ENCODE results near the gene MRGPRF.
A peak's percentile ranks its signal among the peaks of the same experiment; 100 is the strongest.
"Not testable (repeated sequence)": the region's sequence is repeated elsewhere in the genome, so short reads cannot be mapped to it uniquely, and the experiment has no call there.

Gene MRGPRF

GRCh38 chr11:68980776-68981065 is 32.3 kb downstream of the MRGPRF start, which contains the start of gene MRGPRD:
Gene MRGPRD (minus strand): TSS chr11:68980986. CDS start chr11:68980986, 0 bp downstream.
- DNase-seq: no peak

GRCh38 chr11:68979931-68980775 is 32.9 kb downstream of the MRGPRF start:
- no peak for DNase-seq

DNA sequence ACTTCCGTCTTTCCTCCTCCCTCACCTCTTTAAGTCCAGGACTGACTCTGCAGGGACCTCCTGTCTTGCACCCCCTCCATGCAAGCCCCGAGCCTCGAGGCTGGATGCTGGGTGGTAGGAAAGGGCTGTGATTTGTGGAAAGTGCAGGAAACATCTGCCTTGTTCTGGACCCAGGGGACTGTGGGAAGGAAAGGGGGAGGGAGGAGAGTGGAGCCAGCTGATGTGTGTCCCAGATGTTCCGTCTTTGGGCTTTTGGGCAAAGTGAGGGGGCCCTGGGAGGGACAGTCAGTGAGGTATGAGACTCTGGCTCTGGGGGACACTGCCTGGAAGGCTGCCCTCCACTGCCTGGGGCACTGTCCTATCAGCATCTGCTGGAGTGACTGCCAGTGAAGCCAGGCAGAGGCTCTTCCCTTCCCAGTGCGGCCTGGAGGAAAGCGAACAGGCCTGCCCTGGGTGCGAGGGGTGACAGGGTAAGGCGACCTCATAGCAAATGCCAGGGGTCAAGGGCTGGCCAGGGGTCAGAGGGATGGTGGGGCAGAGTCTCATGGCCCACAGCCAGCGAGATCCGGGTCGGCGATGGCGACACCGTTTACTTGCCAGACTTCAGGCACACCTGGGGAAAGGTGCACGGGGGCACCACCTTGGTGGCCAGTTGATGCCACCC is 34.0 kb downstream of the MRGPRF start:
- DNase-seq: no peak

DNA sequence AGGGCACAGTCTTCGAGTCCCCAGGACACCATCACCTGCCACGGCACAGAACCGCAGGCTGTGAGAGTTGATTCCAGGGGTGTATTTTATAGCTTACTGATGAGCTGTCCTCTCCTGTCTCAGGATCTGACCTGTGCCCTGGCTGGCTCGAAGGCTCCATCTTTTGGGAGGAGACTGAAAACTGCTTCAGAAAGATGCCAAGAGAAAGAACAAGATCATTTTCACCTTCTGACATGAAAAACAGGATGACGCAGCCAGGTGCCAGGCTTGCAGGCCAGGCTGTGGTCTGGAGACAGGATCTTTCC is 34.5 kb downstream of the MRGPRF start:
- DNase-seq: no peak

DNA sequence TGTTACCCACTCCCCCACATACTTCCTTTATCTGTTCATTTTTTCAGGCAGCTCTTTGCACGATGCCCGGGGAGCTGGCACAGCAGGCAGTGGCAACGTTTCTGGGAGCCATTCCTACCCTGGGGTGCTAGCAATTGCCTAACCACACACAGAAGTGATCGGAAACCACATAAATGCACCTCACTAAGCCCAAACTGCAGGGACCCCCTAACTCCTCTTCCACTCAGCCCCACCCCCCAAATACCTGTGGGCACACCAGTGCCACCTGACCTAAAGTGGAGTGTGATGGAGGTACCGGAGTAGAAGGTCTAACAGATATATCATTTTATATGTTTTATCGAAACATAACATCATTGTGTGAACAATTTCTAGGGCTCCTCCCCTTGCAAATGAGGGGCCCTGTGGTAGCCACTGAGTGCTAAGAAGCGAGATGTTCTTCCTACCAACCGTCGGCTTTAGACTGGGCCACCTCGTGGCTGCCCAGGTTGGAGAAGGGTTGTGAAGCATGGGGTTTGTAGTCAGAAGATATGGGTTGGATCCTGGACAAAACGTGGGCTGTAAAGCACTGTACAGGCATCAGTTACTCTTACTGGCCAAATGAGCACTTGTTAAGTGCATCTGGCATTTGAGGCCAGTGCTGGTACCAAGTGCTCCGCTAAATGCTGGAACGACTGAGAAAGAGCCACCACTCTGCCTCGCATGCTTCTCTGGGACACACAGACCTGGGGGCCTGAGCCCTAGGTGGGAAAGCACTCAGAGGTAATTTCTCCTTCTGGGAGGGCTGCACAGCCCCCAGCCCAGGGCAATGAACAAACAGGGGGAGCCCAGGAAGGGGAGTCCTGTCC is 35.0 kb downstream of the MRGPRF start:
- DNase-seq: no peak

GRCh38 chr11:68976563-68976962 is 36.5 kb downstream of the MRGPRF start:
- no peak for DNase-seq

DNA sequence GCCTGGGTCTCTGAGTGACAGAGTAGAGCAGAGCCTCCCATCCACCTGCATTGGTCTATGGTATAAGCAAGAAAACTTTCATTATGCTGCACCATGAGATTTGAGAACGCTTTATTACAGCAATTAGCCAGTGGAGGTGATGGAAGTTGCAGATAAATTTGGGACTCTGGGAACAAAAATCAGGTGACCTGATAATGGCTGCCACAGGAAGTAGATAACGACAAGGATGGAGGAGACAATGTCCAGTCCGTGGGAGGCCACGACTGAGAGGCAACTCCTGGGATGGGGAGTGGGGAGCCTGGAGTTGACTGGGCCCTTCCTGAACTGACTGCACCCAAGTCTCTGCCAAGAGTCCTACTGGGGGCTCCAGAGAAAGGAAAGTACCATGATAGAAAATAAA is 37.0 kb downstream of the MRGPRF start:
- no peak for DNase-seq

DNA sequence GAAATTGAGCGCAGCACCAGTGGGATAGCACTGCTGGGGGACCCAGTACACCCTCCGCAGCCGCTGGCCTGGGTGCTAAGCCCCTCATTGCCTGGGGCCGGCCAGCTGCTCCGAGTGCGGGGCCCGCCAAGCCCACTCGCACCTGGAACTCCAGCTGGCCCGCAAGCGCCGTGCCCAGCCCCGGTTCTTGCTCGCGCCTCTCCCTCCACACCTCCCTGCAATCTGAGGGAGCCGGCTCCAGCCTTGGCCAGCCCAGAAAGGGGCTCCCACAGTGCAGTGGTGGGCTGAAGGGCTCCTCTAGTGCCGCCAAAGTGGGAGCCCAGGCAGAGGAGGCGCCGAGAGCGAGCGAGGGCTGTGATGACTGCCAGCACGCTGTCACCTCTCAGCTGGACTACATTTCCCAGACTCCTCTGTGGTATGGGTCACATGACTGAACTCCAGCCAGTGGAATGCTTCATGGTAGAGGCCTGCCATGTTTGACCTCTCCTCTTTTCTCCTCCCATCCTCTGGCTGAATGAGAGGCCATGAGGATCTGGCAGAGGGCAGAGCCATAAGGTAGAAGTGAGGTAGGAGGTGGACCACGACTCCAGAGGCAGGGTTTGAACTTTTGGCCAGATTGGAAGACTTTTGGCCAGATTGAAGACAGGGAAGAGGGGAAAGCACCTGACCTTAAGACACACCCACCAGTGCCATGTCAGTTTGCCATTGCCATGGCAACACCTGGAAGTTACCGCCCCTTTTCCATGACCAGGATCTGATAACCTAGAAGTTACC is 38.4 kb downstream of the MRGPRF start:
- DNase-seq: peak; percentile 62

- DNase-seq: not testable (repeated sequence)
Measured at GRCh38 chr11:68973706-68974105, 39.3 kb downstream of the MRGPRF start.

DNA sequence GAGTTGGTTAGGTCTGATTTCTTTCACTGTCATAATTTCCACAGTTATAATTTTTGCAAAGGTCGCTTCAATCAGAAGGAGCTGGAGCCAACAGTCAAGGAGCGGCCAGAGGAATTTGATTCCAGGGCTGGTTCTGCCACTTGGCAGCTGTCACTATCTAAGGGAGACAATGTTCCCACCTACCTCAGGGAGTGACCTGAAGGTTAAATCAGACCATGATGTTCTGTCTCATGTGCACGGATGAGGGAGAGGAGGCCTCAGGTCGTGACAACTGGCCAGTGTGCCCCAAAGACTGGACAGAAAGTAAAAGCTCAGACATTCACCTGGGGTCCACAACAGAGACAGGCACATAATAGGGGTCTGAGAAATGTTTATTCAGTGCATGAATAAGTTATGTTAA is 39.8 kb downstream of the MRGPRF start:
- DNase-seq: no peak

GRCh38 chr11:68970921-68971636 is 42.0 kb downstream of the MRGPRF start:
- DNase-seq: no peak

DNA sequence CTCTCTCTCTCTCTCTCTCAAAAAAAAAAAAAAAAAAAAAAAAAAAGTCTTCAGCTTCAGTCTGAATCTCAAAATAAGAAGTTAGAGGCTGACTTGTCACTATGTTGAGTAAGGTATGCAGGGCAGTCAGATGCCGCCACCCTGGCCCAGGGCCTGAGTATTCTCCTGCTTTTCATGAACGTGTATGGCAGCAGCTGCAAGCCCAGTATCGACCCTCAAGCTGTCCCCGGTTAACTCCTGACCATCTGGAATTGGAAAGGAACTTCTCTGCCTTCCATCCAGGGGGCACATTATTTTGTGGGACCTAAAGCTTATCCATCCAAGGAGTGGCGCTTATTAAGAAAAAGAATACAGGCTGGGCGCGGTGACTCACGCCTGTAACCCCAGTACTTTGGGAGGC is 43.7 kb downstream of the MRGPRF start:
- no peak for DNase-seq

- DNase-seq: no peak
Measured at GRCh38 chr11:68968306-68969250, 44.5 kb downstream of the MRGPRF start.

GRCh38 chr11:68966894-68967780 is 45.9 kb downstream of the MRGPRF start:
- no peak for DNase-seq

- no peak for DNase-seq
Measured at GRCh38 chr11:68965901-68966853, 46.9 kb downstream of the MRGPRF start.

DNA sequence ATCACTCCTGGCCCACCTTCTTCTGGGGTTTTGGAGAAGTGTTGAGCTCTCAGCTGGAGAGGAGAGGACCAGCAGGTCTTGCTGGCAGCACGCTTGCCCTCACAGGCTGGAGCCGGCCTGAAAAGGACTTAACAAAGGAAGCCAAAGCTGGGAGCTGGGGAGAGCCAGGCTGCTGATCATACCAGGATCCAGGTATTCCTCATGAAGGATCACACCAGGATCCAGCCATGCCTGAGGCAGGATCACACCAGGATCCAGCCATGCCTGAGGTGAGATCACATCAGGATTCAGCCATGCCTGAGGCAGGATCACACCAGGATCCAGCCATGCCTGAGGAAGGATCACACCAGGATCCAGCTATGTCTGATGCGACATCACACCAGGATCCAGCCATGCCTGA is 49.3 kb downstream of the MRGPRF start:
- DNase-seq: no peak

DNA sequence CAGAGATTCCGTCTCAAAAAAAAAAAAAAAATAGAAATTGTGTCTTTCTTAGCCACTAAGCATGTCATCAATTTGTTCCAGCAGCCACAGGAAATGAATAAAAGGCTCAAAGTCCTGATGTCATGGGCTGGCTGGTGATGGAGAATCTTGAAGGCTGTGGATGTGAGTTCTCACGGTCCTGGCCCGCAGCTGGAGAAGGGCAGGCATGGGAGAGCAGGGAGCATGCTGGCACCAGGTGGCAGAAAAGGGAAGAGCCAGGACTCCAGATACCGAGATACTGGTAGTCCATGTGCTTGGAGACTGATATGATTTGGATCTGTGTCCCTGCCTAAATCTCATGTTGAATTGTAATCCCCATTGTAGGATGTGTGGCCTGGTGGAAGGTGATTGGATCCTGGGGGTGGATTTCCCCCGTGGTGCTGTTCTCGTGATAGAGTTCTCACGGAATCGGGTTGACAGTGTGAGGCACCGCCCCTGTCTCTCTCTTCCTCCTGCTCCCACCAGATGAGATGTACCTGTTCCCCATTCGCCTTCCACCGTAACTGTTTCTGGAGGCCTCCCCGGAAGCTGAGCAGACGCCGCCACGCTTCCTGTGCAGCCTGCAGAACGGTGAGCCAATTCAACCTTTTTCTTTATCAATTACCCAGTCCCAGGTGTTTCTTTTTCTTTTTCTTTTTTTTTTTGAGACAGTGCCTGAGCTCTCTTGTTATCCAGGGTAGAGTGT is 50.4 kb downstream of the MRGPRF start:
- no peak for DNase-seq

DNA sequence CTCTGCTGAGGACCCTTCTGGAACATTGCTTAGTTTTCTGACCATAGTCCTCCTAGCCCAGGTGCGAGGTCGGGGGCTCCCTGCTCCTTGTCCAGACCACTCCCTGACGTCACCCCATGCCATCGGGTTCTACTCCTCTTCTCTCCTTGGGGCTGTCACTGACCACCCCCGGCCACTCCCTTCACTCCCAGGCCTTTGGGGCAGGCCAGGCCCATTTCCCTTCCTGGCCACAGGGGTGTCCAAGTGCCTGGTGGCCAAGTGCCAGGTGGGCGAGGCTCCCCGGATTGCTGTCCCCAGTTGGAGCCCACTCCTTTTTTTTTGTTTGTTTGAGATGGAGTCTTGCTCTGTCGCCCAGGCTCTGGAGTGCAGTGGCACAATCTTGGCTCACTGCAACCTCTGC is 51.8 kb downstream of the MRGPRF start:
- no peak for DNase-seq
